NCI-H526 treated with DMSO at 0.1 percent for 48 hours (cell line): ENCODE measurements around the gene PARP16.

ENCODE experiments used
- DNase-seq: peaks from one replicate; lab custom pipeline; 2025; lab: John Stamatoyannopoulos, UW

The PARP16 gene

DNA sequence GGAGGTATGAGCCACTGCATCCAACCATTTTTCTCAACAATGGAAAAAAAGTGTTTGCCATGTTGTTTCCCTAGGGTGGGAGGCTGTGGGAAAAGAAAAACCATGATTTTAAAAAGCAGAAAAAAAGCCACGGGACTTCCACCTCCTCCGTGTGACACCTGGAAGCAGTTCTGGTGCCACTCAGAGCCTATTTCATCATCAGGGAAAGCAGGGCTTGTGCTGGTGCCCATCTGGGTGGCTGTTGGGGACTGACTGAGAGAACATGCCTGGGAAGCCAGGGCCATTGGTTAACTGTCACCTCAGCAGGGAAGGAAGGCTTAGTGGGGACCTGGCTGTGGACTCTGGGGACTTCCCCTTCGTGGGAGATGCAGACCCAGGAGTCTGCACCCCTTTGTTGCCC is 25.1 kb upstream of the PARP16 start:
- no peak for DNase-seq

DNA sequence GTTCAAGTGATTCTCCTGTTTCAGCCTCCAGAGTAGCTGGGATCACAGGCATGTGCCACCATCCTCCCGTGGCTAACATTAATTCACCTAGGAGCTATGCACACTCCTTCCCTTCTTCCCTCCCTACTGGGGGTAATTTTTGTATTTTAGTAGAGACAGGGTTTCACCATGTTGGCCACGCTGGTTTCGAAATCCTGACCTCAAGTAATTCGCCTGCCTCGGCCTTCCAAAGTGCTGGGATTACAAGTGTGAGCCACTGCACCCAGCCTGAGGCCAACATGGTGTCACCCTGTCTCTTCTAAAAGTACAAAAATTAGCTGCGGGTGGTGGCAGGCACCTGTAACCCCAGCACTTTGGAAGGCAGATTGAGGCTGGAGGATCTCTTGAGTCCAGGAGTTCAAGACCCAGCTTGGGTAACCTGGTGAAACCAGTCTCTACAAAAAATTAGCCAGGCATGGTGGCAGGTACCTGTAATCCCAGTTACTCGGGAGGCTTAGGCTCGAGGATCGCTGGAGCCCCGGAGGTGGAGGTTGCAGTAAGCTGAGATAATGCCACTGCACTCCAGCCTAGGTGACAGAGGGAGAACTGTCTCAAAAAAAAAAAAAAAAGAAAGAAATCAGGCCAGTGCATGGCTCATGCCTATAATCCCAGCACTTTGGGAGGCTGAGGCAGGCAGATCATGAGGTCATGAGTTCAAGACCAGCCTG is 23.9 kb upstream of the PARP16 start:
- no peak for DNase-seq

DNA sequence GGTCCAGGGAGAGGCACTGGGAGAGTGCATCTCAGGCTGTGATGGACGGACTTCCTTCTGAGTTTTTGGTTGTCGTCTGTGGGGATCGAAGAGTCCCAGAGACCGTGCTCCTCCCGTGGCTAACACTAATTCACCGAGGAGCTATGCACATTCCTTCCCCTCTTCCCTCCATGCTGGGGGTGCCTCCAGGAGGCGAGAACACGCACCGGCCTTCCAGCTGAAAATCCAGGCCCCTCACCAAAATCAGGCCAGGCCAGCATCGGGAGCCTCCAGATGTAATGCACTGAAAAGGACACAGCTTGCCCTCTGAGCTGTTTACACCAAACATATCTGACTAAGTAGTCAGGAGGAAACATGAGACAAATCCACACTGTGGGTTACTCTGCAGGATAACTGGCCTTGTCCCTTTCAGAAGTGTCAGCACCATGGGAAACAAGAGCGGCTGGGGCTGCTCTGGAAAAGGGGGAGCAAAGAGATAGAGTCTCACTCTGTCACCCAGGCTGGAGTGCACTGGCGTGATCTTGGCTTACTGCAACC is 23.3 kb upstream of the PARP16 start:
- no peak for DNase-seq

DNA sequence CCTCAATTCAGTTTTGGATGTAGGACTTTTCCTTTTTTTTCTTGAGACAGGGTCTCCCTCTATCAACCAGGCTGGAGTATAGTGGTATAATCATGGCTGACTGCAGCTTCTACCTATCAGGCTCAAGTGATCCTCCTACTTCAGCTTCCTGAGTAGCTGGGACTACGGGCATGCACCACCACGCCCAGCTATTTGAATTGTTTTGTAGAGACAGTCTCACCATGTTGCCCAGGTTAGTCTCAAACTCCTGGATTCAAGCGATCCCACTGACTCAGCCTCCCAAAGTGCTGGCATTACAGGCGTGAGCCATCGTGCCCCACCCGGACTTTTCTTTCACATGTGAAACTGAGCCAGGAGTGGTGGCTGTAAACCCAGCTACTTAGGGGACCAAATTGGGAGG is 21.3 kb upstream of the PARP16 start:
- no peak for DNase-seq

DNA sequence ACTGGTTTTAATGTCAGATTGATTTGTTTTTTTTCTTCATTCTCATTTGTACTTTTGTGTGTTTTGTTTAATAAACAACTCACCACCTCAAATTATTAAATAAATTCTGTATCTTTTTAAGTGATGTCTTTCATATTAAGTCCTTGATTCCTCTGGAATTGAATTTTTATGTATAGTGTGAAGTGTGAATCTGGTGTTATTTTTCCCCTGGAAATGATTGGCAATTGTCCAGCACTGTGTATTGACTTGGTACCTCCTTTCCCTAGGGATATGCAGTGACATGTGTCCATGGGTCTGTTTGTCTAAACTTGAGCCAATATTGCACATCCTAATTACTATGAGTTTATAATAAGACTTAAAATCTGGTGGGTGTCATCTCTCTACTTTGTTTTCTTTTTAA is 19.9 kb upstream of the PARP16 start:
- no peak for DNase-seq

DNA sequence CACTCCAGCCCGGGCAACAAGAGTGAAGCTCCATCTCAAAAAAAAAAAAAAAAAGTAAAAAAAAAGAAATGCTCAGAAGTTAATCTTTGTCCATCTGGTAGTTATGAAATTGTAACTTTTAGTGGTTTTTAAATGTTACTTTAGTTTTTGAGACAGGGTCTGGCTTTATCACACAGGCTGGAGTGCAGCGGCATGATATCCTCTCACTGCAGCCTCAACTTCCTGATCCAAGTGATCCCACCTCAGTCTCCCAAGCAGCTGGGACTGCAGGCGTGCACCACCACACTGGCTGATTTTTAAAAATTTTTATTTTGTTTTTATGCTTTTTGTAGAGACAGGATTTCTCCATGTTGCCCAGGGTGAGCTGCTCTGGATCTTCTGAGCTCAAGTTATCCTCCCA is 19.1 kb upstream of the PARP16 start:
- no peak for DNase-seq

DNA sequence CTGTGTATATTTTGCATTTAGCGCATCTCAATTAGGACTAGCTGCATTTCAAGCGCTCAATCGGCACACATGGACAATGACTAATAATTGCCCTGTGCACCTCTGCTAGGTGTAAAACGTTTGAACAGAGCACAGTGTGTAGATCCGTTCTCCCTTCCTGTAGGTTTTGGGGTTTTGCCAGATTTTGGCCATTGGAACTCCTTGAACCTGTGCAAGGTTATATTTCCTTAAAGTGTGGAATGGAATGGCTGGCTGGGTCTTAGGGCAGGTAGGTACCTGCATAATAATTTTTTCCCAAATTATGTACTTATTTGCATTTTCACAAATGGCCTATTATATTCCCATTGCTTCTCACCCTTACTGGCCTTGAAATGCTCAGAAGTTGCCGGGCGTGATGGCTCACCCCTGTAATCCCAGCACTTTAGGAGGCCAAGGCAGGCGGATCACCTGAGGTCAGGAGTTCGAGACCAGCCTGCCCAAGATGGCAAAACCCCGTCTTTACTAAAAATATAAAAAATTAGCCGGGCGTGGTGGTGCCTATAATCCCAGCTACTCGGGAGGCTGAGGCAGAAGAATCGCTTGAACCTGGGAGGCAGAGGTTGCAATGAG is 18.6 kb upstream of the PARP16 start:
- no peak for DNase-seq

DNA sequence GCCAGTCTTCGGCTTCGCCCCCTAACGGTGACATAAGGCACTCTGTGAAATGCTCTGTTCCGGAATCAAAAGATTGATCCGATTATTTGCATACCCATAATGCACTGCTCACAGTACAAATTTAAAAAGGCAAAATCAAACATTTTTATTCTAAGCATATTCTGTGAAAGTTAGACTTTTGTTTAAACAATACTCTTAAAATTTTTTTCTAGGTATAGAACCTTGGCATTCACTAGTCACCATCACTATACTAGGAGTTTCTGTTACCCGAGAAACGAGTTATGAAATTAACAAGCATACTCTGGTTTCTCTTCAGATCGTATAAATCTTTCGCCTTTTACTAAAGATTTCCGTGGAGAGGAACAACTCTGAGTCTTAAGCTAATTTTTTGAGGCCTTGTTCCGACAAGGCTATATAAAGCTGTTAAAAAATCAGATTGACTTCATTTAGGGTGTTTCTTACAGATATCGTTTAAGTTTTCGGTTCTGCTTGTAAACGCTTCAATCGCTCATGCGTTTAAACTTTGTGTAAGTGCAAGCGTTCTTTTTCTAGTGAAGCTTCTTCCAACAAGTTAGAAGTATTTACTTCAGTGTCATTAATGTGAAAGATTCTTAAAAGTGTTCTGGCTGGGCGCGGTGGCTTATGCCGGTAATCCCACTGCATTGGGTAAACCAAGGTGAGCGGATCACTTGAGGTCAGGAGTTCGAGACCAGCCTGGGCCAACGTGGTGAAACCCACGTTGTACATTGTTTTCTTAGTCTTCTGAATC is 17.9 kb upstream of the PARP16 start, which contains the start of gene RNU5B-1:
Gene RNU5B-1 (plus strand): TSS at position 297 of the 769 bp plus-strand sequence.
- DNase-seq = peak; percentile 99

DNA sequence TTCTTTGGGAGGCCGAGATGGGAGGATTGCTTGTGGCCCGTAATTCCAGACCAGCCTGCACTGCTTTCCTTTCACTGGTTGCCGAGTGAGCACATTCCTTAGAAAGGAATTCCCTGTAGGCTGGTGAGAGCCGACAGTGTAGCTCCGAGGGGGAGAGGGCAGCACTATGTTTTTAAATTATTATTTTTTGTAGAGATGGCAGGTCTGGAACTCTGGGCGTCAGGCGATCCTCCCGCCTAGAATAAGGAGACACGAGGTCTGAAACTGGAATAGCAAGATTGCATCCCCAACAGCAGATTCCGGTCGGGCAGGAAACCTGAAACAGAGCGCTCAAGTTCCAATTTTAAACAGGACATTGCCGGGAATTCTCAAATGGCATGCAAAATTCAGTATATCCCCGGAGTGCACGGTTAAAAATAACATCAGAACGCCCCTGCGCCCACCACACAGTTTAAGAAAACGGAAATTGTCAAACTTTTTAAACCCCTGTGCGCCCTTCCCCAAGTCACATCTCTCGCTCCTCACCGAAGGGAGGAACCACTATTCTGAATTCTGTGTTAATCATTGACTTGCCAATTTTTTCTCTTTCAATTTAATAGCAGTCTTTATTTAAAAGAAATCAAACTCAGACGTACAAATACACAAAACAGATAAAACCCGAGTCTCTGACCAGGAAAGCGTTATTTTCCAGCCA is 17.2 kb upstream of the PARP16 start:
- DNase-seq = peak; percentile 73

DNA sequence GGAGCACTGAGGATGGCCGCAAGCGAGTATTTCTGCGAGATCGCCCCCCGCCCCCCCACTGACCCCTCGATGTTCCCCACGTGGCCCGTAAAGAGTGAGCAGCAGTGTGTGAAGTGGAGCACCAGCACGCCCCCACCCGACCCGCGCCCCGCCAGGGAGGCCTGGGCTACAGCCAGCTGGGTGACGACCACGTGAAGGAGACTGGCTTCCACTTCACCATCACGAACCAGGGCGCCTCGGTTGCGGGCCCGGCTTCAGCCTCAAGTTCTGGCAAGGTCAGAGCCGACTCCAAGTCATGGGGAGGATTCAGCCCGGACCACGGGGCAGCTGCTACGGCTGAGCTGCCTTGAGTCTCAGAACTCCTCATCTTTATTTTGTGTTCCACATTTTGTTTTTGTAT is 15.4 kb upstream of the PARP16 start:
- DNase-seq = no peak

DNA sequence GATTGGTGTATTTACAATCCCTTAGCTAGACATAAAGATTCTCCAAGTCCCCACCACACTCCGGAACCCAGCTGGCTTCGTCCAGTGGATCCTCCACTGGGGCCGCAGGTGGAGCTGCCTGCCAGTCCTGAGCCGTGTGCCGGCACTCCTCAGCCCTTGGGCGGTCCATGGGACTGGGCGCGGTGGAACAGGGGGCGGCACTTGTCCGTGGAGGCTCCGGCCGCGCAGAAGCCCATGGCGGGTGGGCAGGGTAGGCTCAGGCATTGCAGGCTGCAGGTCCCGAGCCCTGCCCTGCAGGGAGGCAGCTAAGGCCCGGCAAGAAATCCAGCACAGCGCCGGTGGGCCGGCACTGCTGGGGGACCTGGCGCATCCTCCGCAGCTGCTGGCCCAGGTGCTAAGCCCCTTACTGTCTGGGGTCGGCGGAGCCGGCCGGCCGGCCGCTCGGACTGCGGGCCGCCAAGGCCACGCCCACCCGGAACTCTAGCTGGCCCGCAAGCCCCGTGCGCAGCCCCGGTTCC is 14.3 kb upstream of the PARP16 start:
- DNase-seq = no peak

DNA sequence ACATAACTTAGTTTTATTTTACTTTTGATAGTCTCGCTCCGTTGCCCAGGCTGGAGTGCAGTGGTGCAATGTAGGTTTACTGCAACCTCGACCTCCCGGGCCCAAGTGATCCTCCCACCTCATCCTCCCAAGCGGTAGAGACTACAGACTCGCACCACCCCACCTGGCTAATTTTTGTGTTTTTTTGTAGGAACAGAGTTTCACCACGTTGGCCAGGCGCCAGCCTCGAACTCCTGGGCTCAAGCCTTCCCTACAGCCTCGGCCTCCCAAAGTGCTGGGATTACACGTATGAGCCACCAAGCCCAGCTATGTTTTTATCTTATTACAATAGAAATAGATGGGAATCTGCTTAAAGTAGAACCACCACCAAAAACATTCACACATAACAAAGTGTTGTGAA is 12.0 kb upstream of the PARP16 start:
- DNase-seq = no peak

DNA sequence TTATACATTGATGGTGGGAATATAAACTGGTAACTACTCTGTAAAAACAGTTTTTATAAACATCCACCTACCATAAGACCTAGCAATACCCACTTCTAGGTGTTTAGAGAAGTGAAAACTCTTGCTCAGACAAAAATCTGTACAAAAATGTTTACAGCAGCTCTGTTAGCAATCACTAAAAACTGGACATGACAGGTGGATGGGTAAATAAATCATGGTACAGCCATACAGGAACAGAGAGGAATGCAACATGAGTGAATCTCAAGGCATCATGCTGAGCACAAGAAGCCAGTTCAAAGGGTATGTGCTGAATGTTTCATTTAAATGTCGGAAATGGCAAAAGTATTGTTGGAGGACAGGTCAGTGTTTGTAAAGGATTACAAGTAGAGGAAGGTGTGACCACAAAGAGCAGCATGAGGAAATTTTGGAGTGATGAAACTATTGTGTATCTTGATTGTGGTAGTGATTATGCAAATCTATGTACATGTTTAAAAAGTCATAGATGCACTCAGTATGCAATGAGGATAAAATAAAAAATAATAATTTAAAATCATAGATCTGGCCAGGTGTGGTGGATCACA is 6.3 kb upstream of the PARP16 start:
- DNase-seq = no peak

DNA sequence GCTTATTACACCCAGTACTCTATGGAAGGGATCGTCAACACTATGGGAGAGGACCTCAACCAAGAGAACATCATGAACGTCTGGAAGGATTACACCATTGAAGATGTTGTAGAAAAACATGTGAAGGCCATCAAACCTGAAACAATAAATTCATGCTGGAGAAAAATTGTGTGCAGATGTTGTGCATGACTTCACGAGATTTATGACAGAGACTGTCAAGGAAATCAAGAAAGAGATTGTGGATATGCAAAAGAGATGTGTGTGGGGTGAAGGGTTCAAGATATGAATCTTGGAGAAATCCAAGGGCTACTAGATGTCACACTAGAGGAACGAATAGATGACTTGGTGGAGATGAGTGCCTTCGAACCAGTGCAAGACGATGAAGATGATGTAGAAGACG is 3.5 kb upstream of the PARP16 start:
- no peak for DNase-seq

DNA sequence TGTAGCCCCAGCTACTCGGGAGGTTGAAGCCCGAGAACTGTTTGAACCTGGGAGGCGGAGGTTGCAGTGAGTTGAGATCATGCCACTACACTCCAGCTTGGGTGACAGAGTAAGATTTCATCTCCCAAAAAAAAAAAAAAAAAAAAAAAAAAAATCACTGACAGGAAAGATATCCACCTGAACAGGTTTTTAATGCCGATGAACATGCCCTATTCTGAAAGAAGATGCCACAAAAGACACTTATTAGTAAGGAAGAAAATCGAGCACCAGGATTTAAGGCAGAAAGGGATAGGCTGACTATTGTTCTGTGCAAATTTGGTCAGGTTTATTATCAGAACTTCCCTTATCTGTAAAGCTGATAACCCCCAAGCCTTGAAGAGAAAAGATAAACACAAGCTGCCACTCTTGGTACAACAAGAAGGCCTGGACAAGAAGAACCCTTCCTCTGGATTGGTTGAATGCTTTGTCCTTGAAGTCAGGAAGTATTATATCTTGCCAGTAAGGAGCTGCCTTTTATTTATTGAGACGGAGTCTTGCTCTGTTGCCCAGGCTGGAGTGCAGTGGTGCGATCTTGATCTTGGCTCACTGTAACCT is 2.7 kb upstream of the PARP16 start:
- no peak for DNase-seq

DNA sequence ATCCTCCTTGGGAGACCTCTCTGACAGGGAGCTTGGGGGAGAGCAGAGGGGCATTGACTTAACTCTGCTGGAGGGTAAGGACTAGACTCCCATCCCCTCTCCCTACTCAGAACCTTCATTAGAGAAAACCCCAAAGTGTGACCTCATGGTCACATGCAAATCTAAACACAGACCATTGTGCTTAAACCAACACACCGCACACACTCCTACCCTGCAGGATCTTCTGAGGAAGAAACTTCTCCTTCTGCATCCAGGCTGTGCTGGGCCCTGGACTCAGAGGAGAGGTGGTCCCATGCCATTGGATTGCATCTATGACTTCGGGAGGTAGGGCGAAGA is 805 bp upstream of the PARP16 start:
- DNase-seq = no peak

DNA sequence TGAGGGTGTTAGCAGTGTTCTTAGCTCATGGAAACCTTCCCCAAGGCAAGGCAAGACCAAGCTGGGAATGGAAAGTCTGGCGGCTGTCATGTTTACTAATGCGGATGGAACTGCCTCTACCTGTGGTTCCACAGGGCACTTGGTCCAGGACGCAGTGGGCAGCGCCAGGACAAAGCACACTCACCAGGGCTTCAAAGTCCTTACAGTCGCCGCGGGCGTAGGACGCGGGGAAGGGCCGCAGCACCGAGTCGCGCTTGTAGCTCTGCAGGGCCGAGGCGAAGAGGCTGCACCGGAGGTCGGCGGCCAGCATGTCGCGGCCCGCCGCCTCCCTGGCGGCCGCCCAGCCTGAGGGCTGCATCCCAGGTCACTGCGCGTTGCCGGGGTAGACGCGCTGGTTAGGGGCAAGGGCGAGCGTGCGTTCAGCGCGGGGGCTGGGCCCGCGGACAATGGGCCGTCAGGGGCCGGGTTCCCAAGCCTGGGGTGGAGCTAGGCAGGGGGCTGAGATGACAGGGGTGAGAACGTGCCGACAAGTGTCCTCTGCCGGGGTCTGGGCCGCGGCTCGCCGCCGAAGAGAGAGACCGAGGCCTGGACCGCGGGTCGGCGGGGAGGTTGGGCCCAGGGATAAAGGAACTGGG is 497 bp downstream of the PARP16 start:
- DNase-seq = peak; percentile 51

DNA sequence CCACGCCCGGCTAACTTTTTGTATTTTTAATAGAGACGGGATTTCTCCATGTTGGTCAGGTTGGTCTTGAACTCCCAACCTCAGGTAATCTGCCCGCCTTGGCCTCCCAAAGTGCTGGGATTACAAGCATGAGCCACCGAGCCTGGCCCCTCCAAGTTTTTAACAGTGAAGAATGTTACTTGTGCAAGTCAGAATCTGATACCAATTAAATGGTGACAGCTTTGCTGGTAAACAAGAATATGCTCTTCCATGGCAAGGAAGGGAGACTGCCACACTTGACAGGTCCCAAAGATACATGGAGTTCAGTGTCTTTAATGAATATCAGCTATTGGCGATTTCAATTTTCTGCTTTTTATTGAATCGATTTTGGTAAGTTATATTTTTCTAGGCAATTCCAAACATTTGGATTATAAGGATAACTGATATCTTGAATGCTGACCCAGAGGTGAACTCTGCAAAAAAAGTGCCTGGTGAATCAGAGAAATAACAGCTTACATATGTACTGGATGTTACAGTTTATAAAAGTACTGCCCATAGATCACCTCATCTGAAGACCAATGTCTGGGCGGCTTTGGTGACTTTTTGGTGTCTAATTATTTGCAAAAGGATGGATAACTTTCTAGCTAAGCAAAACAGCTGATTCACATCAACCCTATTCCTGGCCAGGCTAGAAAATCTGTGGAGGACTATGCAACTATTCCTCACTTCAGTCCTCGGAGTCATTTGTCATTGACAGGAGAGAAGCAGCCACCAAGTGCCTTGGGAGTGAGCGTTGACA is 1.2 kb downstream of the PARP16 start:
- no peak for DNase-seq

DNA sequence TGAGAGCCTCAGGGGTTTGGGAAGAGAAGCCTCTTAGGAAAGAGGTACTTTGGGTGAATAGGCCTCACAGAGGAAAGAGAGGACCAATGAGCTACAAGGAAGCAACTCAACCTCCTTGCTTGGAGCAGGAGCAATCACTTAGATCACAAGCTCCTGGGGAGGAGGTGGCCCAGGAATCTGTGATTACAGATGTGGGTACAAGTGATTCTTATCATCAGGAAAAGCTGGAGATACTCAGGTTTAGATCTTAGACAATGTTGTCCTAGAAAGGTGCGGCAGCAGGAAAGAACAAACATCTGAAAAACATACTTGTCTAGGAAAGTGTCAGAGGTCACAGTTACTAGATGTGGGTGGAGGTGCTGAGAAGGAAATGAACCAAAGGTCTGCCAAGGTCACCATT is 8.2 kb downstream of the PARP16 start:
- DNase-seq = no peak

DNA sequence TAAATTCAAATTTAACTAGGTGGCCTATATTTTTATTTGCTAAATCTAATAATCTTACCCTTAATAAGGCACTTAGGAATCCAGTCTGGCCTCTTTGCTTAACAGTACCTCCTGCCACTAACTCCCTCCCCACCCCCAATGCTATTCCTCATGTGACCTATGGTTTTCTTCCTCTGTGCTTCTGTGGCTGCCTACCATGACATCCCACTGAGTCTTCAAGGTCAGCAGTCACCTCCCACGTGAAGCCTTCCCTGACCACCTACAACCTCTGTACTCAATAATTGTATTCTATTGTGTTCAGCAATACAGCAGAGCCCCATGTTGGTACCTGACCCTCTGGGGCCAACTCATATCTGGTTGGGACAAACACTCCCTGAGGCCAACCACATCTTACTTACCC is 9.7 kb downstream of the PARP16 start:
- DNase-seq = no peak
